Central memory CD8-positive, alpha-beta T cell (primary cell): ENCODE measurements around the gene SSH3.

Source experiments
- ATAC-seq: fragments of 150-1000 bp; cut with Tn5 transposase; replicated peaks from 2 replicates; pipeline ENCODE4 v1.10.0; 2022; ENCODE audit warnings: mild to moderate bottlenecking, moderate FRiP score, moderate number of reproducible peaks; ENCODE audit not compliant: poor library complexity, severe bottlenecking; ENCODE audit errors: extremely low read depth
- DNase-seq, 2 donors: peaks; one replicate each; pipeline ENCODE4 v3.0.0; 2021; ENCODE audit warnings: low spot score in 2 of 2
- H3K27ac Mint-ChIP-seq: one replicate; pipeline ENCODE4 v1.8.0; 2022; ENCODE audit warnings: low read depth, mild to moderate bottlenecking, moderate library complexity, mixed read lengths
- H3K27me3 Mint-ChIP-seq: one replicate; pipeline ENCODE4 v1.8.0; 2022; ENCODE audit warnings: mixed read lengths
- H3K36me3 Mint-ChIP-seq: one replicate; pipeline ENCODE4 v1.8.0; 2022; ENCODE audit warnings: mild to moderate bottlenecking, moderate library complexity, mixed read lengths; ENCODE audit not compliant: insufficient read depth
- H3K4me1 Mint-ChIP-seq: one replicate; pipeline ENCODE4 v1.8.0; 2022; ENCODE audit warnings: mixed read lengths
- H3K4me3 Mint-ChIP-seq: one replicate; pipeline ENCODE4 v1.8.0; 2022; ENCODE audit warnings: mild to moderate bottlenecking, moderate library complexity, mixed read lengths
- H3K9me3 Mint-ChIP-seq: one replicate; pipeline ENCODE4 v1.8.0; 2022; ENCODE audit warnings: mixed read lengths

The SSH3 gene

DNA sequence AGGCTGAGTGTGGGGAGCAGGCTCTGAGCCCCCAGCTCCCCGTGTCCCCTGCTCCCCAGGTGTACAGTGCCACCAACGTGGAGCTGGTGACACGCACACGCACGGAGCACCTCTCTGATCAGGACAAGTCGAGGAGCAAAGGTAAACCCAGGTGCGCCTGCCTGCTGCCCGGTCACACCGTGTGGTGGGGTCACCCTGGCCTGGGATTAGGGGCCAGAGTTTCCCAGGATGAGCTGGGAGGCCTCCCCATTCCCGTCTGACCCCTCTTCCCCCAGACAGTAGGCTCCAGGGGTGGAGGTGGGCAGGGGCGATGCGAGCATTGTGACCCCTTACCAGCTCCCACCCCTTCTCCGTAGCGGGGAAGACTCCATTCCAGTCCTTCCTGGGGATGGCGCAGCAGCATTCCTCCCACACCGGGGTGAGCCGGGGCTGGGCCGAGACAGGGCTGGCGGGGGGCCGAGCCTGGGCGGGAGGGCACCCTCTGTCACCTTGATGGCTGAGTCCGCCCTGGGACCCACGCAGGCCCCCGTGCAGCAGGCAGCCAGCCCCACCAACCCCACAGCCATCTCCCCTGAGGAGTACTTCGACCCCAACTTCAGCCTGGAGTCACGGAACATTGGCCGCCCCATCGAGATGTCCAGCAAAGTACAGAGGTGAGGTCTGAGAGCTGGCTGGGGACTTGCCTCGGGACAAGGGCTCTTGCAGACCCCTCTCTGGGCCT, 3.7 kb upstream of the SSH3 start:
- no peak for DNase-seq
- Mint-ChIP-seq H3K27ac (no peak overlapping the region), H3K4me1 (peaks cover 27% of the 10 kb centered on the region), H3K9me3 (peaks cover 13% of the 10 kb centered on the region), H3K36me3 (peaks cover 44% of the 10 kb centered on the region), H3K4me3 (no peak overlapping the region), H3K27me3 (no peaks in the 10 kb centered on the region)
- ATAC-seq = no peak

DNA sequence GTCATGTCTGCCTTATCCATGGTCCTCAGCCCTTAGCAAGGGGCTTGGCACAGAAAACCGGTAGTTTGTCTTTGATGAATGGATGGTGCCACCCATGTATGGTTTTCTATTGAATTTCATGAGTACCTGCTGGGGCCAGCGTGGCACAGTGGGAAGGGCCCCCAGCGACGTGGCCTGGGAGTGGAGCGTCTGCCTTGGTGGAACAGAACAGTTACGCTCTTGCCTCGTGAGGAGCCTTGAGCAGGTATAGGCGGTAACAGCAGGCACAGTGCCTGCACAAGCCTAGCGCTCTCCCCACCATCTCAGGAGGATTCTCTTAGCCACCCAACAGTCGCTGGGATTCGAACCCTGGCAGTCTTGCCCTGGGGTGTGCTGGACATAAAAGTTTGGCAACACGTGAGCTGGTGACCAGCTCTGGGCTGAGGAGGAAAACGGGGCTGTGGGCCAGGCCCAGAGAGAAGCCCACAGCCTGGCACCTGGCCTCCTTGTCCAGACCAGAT, 3.0 kb upstream of the SSH3 start:
- no peak overlapping the region for H3K4me3 Mint-ChIP-seq
- no peak overlapping the region for H3K27ac Mint-ChIP-seq
- H3K36me3 Mint-ChIP-seq = peaks cover 41% of the 10 kb centered on the region
- H3K27me3 Mint-ChIP-seq = no peaks in the 10 kb centered on the region
- H3K9me3 Mint-ChIP-seq = peaks cover 13% of the 10 kb centered on the region
- H3K4me1 Mint-ChIP-seq = peaks cover 31% of the 10 kb centered on the region
- ATAC-seq = no peak
- no peak for DNase-seq

DNA sequence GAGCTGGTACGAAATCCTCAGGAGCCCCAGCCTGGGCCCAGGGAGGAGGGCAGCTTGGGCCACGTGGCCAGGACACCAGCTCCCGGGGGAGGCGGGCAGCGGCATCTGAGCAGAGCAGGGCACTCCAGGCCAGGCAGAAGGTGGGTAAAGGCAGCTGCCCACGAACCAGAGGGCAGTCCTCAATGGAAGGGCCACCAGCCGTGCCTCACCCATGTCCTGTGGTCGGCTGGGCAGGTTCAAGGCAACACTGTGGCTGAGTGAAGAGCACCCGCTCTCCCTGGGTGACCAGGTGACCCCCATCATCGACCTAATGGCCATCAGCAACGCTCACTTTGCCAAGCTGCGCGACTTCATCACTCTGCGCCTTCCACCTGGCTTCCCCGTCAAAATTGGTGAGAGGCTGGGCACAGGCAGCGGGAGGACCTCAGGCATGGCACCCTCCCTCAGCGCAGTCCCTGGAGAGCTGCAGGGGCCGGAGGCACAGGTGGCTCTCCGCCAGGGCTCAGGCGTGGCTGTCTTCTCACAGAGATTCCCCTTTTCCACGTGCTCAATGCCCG, 2.5 kb upstream of the SSH3 start:
- DNase-seq (no peak), ATAC-seq (no peak)
- Mint-ChIP-seq H3K27me3 (no peaks in the 10 kb centered on the region), H3K27ac (no peak overlapping the region), H3K4me1 (peaks cover 30% of the 10 kb centered on the region), H3K36me3 (peaks cover 37% of the 10 kb centered on the region), H3K4me3 (no peak overlapping the region), H3K9me3 (peaks cover 13% of the 10 kb centered on the region)

DNA sequence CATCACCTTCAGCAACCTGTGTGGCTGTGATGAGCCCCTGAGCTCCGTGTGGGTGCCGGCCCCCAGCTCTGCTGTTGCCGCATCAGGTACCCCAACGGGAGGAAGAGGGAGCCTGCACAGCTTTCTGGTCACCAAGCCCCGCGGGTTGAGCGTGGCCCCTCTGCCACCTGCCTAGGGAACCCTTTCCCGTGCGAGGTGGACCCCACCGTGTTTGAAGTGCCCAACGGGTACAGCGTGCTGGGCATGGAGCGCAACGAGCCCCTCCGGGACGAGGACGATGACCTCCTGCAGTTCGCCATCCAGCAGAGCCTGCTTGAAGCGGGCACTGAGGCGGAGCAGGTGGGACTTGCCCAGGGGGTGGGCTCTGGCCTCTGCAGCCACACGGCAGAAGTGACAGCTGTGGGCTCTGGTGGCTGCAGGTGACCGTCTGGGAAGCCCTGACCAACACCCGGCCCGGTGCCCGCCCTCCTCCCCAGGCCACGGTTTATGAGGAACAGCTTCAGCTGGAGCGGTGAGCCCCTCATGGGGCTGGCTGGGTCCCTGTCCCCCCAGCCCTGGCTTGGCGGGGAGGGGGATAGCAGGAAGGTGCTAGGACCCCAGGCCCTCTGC, 1.9 kb upstream of the SSH3 start:
- Mint-ChIP-seq H3K4me3 (no peak overlapping the region), H3K27ac (no peak overlapping the region), H3K4me1 (peaks cover 25% of the 10 kb centered on the region)

DNA sequence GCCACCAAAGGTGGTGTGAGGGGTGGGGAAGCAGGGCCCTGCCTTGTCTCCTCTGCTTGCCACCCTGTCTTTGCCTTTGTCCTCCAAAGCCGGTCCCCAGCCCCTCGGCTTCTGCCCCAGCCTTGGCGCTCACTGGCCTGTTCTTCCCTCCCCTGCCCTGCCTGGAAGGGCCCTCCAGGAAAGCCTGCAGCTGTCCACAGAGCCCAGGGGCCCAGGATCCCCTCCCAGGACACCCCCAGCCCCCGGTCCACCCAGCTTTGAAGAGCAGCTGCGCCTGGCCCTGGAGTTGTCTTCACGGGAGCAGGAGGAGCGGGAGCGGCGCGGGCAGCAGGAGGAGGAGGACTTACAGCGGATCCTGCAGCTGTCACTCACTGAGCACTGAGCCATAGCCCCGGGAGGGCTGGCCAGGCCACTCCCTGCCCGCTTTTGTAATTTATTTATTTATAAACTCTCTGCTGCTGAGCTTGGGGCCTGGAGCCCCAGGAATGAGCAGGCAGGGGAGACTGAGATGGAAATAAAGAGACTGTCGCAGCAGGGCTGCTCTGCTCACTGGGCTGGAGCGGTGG, 1.3 kb upstream of the SSH3 start:
- Mint-ChIP-seq H3K27me3 (no peaks in the 10 kb centered on the region), H3K36me3 (peaks cover 29% of the 10 kb centered on the region), H3K9me3 (peaks cover 2% of the 10 kb centered on the region), H3K4me1 (peaks cover 18% of the 10 kb centered on the region), H3K27ac (no peak overlapping the region), H3K4me3 (peak overlapping the region; percentile 60)
- DNase-seq (no peak), ATAC-seq (no peak)

More for the DNA sequence above, 1.9 kb upstream of the SSH3 start:
- ATAC-seq = no peak
- Mint-ChIP-seq H3K27me3 (no peaks in the 10 kb centered on the region), H3K36me3 (peaks cover 35% of the 10 kb centered on the region), H3K9me3 (peaks cover 7% of the 10 kb centered on the region)
- DNase-seq = no peak

DNA sequence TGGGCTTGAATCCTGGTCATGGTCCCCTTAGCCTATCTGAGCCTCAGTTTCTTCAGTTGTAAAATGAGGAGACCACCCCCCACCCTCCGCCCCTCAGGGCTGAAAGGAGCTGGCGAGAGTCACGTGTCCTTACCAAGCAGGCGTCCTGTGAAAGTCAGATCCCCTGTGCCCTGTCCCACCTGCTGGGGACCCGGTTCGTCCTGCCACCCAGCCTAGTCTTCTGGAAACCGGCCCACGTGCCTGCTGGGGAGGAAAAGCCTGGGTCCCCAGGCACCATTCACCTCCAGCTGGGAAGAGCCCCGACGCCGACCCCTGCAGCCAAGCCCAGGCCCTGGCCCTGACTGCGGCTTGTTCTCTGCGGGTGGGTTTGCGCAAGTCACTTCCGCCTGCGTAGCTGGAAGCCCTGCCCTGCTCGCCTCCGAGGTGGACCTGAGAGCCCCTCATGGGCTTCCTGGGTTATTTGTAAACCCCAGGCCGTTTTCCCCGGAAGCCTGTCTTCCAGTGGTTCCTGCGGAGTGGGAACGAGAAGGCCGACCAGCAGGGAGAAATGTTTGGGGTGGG, 679 bp upstream of the SSH3 start:
- DNase-seq (no peak), ATAC-seq (peak; percentile 29)
- H3K27ac Mint-ChIP-seq = no peak overlapping the region
- H3K4me3 Mint-ChIP-seq = peak overlapping the region; percentile 60
- peaks cover 16% of the 10 kb centered on the region for H3K4me1 Mint-ChIP-seq
- H3K9me3 Mint-ChIP-seq = no peaks in the 10 kb centered on the region
- H3K27me3 Mint-ChIP-seq = no peaks in the 10 kb centered on the region
- H3K36me3 Mint-ChIP-seq = peaks cover 22% of the 10 kb centered on the region

DNA sequence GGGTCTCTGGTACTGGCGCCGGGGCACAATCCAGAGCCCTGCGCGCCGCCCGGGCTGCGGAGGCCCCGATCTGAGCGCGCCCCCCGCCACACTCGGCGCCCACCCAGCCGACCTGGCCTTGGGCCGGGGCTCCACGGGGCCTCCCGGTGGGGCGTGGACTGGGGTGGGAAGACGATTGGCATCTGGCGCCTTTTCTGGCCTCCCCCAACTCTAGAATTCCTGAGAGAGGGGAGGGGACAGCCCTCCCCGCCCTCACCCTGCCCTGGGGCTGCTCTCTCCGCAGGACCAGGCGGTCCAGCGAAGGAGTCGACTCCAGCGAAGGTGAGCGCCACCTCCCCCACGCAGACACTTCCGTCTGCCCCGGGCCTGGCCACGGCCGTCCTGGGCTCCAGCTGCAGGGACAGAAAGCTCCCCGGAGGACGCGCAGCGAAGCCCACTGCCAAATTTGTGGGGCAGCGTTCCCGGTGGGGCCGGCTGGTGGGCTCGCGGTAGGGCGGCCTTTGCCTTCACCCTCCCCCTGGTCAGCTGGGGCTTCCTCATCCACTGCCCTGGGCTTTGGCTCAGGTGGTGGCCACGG, 593 bp downstream of the SSH3 start:
- DNase-seq = no peak
- peaks cover 12% of the 10 kb centered on the region for H3K36me3 Mint-ChIP-seq
- no peak overlapping the region for H3K27ac Mint-ChIP-seq
- ATAC-seq = peak; percentile 36
- H3K27me3 Mint-ChIP-seq = no peaks in the 10 kb centered on the region
- H3K4me1 Mint-ChIP-seq = peaks cover 6% of the 10 kb centered on the region
- no peaks in the 10 kb centered on the region for H3K9me3 Mint-ChIP-seq
- H3K4me3 Mint-ChIP-seq = peak overlapping the region; percentile 60

DNA sequence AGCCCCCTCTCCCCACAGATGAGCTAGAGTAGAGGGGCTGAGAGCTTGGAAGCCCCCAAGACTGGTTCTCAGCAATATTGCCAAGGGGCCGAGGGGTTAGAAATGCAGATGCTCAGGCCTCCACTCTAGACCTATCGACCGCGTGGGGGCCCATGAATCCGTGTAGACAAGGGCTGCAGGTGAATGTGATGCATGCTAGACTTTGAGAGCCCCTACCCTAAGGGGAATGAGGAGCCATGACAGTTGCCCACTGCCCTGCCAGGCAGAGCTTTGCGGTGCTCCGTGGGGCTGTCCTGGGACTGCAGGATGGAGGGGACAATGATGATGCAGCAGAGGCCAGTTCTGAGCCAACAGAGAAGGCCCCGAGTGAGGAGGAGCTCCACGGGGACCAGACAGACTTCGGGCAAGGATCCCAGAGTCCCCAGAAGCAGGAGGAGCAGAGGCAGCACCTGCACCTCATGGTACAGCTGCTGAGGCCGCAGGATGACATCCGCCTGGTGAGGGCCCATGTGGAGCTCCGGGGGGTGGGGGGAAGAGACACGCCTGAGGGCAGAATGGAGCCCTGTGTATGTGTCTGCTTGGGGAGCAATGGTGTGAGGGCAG, 1.3 kb downstream of the SSH3 start:
- Mint-ChIP-seq H3K9me3 (no peaks in the 10 kb centered on the region), H3K4me1 (peaks cover 6% of the 10 kb centered on the region), H3K4me3 (peak overlapping the region; percentile 60), H3K27ac (no peak overlapping the region), H3K27me3 (no peaks in the 10 kb centered on the region), H3K36me3 (peaks cover 11% of the 10 kb centered on the region)
- ATAC-seq (no peak), DNase-seq (no peak)

DNA sequence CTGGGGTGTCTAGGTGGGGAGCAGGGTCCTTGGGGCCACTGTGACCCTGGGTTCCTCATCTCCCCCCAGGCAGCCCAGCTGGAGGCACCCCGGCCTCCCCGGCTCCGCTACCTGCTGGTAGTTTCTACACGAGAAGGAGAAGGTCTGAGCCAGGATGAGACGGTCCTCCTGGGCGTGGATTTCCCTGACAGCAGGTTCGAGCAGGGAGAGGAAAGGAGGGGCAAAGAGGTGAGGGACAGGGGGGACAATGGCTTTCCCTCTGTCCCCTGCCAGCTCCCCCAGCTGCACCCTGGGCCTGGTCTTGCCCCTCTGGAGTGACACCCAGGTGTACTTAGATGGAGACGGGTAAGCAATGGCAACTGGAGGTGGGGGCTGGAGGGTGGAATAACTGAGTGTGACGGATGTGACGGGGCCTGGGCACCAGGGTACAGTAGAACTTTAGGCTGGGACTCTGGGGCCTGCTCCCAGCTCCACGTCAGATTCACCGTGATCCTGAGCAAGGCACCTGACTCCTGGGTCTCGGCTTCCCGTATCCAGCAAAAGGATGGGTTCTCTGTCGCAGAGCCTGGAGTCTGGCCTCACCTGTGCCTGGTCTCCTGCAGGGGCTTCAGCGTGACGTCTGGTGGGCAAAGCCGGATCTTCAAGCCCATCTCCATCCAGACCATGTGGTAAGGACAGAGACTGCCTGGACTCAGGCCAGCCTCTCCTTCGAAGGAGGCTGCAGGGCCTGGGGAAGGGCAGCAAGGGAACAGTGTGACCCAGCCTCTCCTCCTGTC, 3.6 kb downstream of the SSH3 start:
- no peak for DNase-seq
- H3K4me1 Mint-ChIP-seq = peaks cover 15% of the 10 kb centered on the region
- no peaks in the 10 kb centered on the region for H3K9me3 Mint-ChIP-seq
- ATAC-seq = no peak
- H3K4me3 Mint-ChIP-seq = no peak overlapping the region
- H3K36me3 Mint-ChIP-seq = peaks cover 2% of the 10 kb centered on the region
- no peak overlapping the region for H3K27ac Mint-ChIP-seq
- no peaks in the 10 kb centered on the region for H3K27me3 Mint-ChIP-seq

DNA sequence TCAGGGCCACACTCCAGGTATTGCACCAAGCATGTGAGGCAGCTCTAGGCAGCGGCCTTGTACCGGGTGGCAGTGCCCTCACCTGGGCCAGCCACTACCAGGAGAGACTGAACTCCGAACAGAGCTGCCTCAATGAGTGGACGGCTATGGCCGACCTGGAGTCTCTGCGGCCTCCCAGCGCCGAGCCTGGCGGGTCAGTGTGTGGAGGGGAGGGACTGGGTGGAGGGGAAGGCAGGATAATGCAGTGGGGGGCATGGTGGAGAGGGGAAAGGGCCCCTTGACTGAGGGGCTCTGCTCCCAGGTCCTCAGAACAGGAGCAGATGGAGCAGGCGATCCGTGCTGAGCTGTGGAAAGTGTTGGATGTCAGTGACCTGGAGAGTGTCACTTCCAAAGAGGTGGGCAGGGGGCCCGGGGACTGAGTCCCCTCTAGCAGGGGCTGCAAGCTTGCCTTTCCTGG, 4.2 kb downstream of the SSH3 start:
- no peak for DNase-seq
- Mint-ChIP-seq H3K9me3 (no peaks in the 10 kb centered on the region), H3K4me1 (peaks cover 21% of the 10 kb centered on the region), H3K36me3 (peaks cover 2% of the 10 kb centered on the region), H3K27ac (no peak overlapping the region), H3K27me3 (no peaks in the 10 kb centered on the region), H3K4me3 (no peak overlapping the region)
- no peak for ATAC-seq

DNA sequence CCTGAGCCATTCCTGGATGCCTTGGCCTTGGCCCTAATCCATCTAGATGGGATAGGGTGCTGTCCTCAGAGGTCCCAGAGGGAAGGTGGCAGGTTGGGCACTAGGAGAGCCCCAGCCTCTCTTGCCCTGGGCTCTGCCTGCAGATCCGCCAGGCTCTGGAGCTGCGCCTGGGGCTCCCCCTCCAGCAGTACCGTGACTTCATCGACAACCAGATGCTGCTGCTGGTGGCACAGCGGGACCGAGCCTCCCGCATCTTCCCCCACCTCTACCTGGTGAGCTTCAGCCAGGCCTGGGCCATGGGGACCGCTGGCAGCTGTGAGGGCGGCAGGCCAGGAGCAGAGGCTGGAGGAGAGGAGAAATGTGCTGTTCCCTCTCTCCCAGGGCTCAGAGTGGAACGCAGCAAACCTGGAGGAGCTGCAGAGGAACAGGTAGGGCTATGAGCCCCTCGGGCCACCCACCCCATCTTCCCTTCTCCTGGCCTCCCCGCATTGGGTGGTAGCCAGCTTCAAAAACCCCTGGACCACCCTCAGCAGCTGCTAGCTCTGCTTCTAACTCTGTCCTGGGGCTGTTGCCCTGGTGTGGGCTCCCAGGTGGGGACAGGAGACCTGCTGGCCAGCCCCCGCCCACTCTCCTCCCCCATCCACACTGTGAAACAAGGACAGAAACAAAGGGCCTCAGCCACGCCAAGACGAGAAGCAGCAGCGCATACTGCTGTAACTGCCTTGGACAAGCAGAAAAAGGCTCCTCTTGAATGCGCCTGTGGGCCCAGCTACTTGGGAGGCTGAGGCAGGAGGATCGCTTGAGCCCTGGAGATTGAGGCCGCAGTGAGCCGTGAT, 4.9 kb downstream of the SSH3 start:
- ATAC-seq = no peak

More for the DNA sequence above, 4.9 kb downstream of the SSH3 start:
- H3K9me3 Mint-ChIP-seq = no peaks in the 10 kb centered on the region
- H3K27ac Mint-ChIP-seq = no peak overlapping the region
- no peak overlapping the region for H3K4me3 Mint-ChIP-seq
- H3K4me1 Mint-ChIP-seq = peaks cover 28% of the 10 kb centered on the region
- no peak for DNase-seq
- no peaks in the 10 kb centered on the region for H3K27me3 Mint-ChIP-seq
- peaks cover 4% of the 10 kb centered on the region for H3K36me3 Mint-ChIP-seq
